Aorta (tissue), 5 donors: Measurements from ENCODE around the gene CFAP46. TPM values are rescaled to one million over a fixed set of nuclear protein-coding genes. Genes with fewer than 3 reads are reported as not detected.

Source experiments
- ATAC-seq: fragments of 200-7000 bp; cut with Tn5 transposase; one replicate; pipeline ENCODE4 v1.9.1; 2022; ENCODE audit warnings: moderate library complexity; ENCODE audit not compliant: low FRiP score
- DNase-seq, 2 donors: peaks; one replicate each; pipeline ENCODE4 v3.0.0-alpha.2; 2020
- H3K27ac ChIP-seq, 2 donors: one replicate each; pipeline ENCODE4 v1.5.1; 2013; ENCODE audit warnings: low read length in 2 of 2, mild to moderate bottlenecking in 2 of 2, moderate library complexity in 2 of 2, control low read depth in 1 of 2, inconsistent platforms in 1 of 2, low read depth in 1 of 2
- H3K27me3 ChIP-seq, 2 donors: one replicate each; pipeline ENCODE4 v1.6.1; 2013; ENCODE audit warnings: control low read depth in 1 of 2, low read length in 1 of 2, mild to moderate bottlenecking in 1 of 2, moderate library complexity in 1 of 2; ENCODE audit not compliant: insufficient read depth in 2 of 2, control insufficient read depth in 1 of 2
- H3K36me3 ChIP-seq, 2 donors: one replicate each; pipeline ENCODE4 v1.6.1; 2013; ENCODE audit warnings: control low read depth in 1 of 2, low read length in 1 of 2, mild to moderate bottlenecking in 1 of 2; ENCODE audit not compliant: insufficient read depth in 2 of 2, control insufficient read depth in 1 of 2
- H3K4me1 ChIP-seq, 2 donors: one replicate each; pipeline ENCODE4 v1.6.1; 2013; ENCODE audit warnings: low read length in 2 of 2, control low read depth in 1 of 2, mild to moderate bottlenecking in 1 of 2, moderate library complexity in 1 of 2; ENCODE audit not compliant: insufficient read depth in 2 of 2, control insufficient read depth in 1 of 2
- H3K4me3 ChIP-seq, 2 donors: one replicate each; pipeline ENCODE4 v1.5.1; 2013; ENCODE audit warnings: low read length in 2 of 2, control low read depth in 1 of 2, mild to moderate bottlenecking in 1 of 2
- H3K9me3 ChIP-seq: one replicate; pipeline ENCODE4 v1.6.1; 2013; ENCODE audit warnings: mild to moderate bottlenecking, low read length; ENCODE audit not compliant: control insufficient read depth
- whole genome bisulfite sequencing, 2 donors: extraction: QIAGEN DNeasy Blood & Tissue Kit; methylation state at CpG; one replicate each; pipeline ENCODE4 v1.1.7; 2013; 5-methylcytosine and 5-hydroxymethylcytosine counted together
- intact Hi-C, 2 donors: fragments of 100-400 bp; cut with DNase I; formaldehyde crosslinking; loops; one replicate each; pipeline versions ENCODE4 v1.14.2 to v1.15.0; 2022
- polyA plus RNA-seq, 2 donors: library from polyadenylated mRNA; stranded (reverse); fragments of 200-250 nt; gene quantifications; one replicate each; pipeline ENCODE4 v1.2.3, GENCODE V29; 2013
- total RNA-seq, 2 donors: library from RNA; stranded (reverse); fragmentation: NEBNext Ultra II Directional; extraction: Animal tissue kit (Norgen Biotek cat#: 25700); gene quantifications; one replicate each; pipeline ENCODE4 v1.2.1, GENCODE V29; 2021
- donor health status: healthy with polysubstance abuse.
- donor health status: Bipolar disorder and iron deficiency.
- donor health status: DM: no; HTN: no; CAD: no.
- donor health status: DM: no; HTN: no; CAD: no.
- donor health status: DM: yes; HTN: yes; CAD: no.

The CFAP46 gene
- total and polyA plus RNA-seq, 4 donors: 0.42 TPM; not detected in 3

DNA sequence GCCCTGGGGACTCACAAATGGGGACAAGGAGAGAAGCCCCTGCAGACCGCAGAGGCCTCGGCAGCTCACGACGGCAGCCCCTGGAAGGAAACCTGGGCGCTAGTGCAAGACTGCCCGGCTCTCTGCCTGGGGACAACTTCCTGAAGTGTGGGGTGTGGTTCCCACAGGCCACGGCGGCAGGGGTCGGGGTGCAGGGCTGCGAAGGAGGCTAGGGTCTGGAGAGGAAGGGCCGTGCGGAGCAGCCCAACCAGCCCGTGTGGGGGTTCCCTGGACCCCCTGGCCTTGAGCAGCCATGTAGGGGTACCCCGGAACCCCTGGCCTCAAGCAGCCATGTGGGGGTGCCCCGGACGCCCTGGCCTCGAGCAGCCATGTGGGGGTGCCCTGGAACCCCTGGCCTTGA, 19.5 kb downstream of the CFAP46 start:
- ATAC-seq (no peak), DNase-seq (no peak)
- Histone ChIP-seq H3K4me3 (no peak overlapping the region), H3K27me3 (no peaks in the 10 kb centered on the region), H3K36me3 (no peaks in the 10 kb centered on the region), H3K27ac (no peak overlapping the region), H3K9me3 (no peaks in the 10 kb centered on the region), H3K4me1 (no peaks in the 10 kb centered on the region)
- WGBS, 2 donors: 83 to 89% methylated on average over 16 to 17 of the region's 17 CpGs
- intact Hi-C loops: no loop called here

DNA sequence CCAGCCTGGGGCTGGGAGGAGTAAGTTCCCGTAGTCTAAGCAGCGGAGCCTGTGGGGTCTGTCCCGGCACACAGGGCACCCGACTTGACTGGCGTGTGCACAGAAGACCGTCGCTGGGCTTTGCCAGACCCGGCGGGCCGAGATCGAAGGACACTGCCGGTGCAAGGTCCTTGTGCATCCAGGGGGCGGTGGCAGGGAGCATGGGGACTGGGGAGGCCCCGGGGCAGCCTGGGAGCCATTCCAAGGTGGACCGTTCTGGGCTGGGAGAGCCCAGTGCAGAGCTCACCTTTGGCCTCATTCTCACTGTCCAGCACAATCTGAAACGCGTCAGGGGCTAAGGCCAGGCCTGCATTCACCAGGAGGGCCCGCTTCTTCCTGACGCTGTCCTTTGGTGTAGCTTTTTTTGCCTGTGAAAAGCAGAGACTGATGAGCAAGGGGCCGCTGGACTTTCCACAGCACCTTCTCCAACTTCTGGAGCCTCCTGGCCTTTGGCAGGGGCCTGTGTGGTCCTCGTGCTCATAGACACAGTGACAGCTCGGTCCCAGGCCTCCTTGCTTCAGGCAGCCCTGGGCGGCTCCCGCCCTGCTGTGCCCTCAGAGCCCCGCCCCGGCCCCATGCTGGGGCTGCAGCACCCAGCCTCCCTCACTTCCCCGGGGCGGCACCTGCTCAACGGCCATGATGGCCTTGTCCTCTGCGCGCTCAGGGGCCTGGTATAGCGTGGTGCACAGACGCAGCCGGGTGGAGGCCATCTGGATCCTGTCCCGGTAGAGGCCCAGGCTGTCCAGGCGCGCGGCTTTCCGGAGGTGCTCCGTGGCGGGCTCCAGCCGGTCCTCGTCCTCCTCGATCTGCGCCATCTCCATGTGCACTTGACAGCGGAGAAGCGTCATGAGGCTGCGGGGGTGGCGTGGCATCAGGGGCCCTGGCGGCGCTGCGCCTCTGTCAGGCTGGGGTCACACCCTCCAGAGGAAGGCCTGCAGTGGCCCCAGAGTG, 20.3 kb downstream of the CFAP46 start:
- ATAC-seq: no peak

DNA sequence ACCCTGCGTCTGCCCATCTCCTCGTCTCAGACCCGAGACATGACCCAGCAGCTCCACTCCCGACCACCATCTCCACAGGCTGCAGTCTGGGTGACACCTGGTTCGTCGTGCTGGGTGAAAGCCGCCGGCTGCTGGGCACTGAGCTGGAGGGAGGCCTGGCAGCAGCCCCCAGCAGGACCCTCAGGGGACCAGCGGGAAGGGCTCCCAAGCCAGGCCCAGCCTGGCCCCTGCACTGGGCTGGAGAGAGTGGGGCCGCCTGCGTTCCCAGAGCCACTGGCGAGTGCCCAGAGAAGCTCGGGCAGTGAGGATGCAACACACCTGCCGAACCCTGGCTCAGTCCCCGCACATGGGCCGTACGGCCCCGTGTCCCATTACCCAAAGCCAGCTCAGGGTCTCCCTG, 21.3 kb downstream of the CFAP46 start:
- Histone ChIP-seq H3K4me1 (no peaks in the 10 kb centered on the region), H3K36me3 (no peaks in the 10 kb centered on the region), H3K4me3 (no peak overlapping the region), H3K9me3 (no peaks in the 10 kb centered on the region), H3K27me3 (no peaks in the 10 kb centered on the region), H3K27ac (no peak overlapping the region)
- 87 to 88% methylated on average over 15 to 18 of the region's 18 CpGs for WGBS, 2 donors
- intact Hi-C loops: no loop called here
- peak; percentile 28 to 65 for DNase-seq
- ATAC-seq: peak; percentile 11

More for the DNA sequence above, 20.3 kb downstream of the CFAP46 start:
- WGBS, 2 donors: 91% methylated on average over 52 of the region's 52 CpGs
- Histone ChIP-seq H3K27ac (no peak overlapping the region), H3K36me3 (no peaks in the 10 kb centered on the region), H3K27me3 (no peaks in the 10 kb centered on the region), H3K4me1 (no peaks in the 10 kb centered on the region), H3K9me3 (no peaks in the 10 kb centered on the region), H3K4me3 (no peak overlapping the region)
- intact Hi-C loops: no loop called here
- DNase-seq: no peak

DNA sequence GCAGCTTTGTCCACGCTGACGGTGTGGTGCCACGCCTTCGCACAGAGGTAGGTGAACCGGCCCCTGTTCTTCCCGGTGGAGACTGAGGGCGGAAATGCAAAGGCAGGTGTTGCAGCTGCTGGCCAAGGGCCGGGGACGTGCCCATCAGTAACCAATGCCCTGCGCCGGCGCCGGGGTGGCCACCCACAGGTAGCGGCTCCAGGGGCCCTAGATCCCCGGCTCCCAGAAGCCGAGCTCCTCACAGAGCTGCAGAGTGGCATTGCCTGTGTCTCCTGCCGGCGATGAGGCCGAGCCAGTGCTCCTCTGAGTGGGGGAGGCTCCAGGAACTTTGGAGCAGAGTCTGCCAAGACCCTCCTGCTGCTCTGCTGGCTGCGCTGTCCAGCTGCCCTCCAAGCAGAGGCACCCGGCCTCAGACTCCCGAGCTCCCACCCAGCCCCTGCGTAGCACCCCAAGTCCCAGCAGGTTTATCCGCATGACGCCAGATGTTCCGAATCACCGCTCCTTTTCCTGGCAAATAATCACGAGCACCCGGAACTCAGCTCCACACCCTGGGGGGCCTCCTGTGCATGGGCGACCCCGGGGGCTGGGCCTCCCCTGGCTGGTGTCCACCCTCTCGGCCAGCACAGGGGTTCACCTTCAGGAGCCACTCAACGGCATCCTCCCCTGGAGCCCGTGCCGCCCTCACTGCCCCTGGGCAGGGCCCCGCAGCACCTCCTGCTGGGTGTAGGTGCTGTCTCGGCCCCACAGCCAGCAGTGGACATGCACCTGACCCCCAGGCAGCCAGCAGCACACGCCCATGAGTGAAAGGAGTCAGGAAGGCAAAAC, 22.1 kb downstream of the CFAP46 start:
- WGBS, 2 donors: 87 to 88% methylated on average over 38 of the region's 38 CpGs

DNA sequence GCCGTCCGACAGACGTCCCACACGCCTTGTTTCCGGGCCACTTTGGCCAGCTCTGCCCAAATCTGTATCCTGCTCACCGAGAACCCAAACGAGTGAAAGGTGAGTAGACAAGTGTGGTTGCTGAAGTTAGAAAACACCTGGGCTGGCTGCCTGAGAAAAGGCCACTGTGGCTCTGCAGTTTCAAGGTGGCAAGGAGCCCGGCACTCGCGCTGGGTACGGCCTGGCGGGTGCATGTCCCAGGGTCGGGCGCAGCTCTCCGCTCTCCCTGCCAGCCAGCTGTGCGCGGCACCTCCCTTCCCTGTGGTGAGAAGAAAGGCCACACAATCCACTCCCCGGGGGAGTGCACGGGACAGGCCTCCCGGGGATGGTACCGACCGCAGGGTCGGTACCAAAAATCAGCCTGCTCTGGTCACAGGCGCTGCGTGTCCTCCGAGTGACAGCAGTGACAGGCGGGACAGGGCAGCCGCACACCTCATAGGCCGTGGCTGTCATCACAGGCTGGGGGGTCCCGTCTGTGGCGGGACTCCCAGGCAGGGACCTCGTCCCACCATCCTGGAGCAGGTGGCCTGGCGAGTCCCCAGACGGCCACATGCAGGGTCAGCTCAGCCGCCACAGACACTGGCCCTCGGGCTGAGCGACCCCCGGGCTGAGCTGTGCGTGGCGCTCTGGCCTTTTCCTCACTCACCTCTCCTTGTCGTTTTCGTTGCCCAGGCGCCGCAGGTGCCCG, 22.8 kb downstream of the CFAP46 start:
- H3K36me3 ChIP-seq: no peaks in the 10 kb centered on the region
- no peaks in the 10 kb centered on the region for H3K27me3 ChIP-seq
- intact Hi-C loops: no loop called here
- H3K4me3 ChIP-seq: no peak overlapping the region
- no peak overlapping the region for H3K27ac ChIP-seq
- DNase-seq (peak in 1 of 2 donors; percentile 69), ATAC-seq (no peak)
- 91 to 93% methylated on average over 43 to 45 of the region's 45 CpGs for WGBS, 2 donors
- no peaks in the 10 kb centered on the region for H3K4me1 ChIP-seq
- H3K9me3 ChIP-seq: no peaks in the 10 kb centered on the region

More for the DNA sequence above, 22.1 kb downstream of the CFAP46 start:
- Histone ChIP-seq H3K4me1 (no peaks in the 10 kb centered on the region), H3K27ac (no peak overlapping the region), H3K4me3 (no peak overlapping the region), H3K9me3 (no peaks in the 10 kb centered on the region), H3K27me3 (no peaks in the 10 kb centered on the region), H3K36me3 (no peaks in the 10 kb centered on the region)
- DNase-seq (peak in 1 of 2 donors; percentile 57), ATAC-seq (no peak)
- intact Hi-C loops: no loop called here

DNA sequence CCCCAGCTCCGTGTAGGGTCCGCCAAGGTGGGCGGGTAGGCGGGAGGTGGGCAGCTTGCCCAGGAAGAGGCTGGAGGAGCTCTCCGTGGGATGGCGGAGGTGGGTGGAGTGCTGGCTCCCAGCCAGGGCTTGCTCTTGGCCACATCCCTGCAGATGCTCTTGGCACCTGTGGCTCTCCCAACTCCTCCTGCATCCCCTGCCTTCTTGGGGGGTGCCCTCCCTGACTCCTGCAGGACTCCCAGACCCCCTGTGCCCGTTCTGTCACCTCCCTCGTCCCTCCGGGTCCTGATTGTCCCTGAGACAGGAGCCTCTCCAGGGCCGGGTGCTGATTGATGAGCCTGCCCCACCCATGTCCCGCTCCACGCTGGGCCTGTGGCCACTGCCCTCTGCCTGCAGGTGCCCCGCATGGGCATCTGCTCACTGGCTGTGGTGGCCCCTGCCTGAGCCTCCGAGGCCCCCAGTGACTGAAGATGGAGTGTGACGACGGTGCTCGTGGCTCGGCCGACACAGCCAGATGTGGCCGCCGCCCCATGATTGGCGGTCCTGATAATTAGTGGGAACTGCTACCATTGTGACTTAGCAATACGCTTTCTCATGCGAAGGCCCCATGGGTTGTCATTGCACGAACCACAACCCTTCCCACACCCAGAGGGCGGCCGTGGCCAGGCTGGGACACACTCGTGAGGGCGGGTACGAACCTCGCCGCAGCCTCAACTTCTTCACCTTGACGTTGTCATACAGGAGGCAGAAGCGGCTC, 23.6 kb downstream of the CFAP46 start:
- intact Hi-C loops: no loop called here
- 79 to 80% methylated on average over 34 of the region's 34 CpGs for WGBS, 2 donors
- Histone ChIP-seq H3K27ac (no peak overlapping the region), H3K4me3 (no peak overlapping the region), H3K9me3 (no peaks in the 10 kb centered on the region), H3K4me1 (no peaks in the 10 kb centered on the region), H3K27me3 (no peaks in the 10 kb centered on the region), H3K36me3 (no peaks in the 10 kb centered on the region)
- peak in 1 of 2 donors; percentile 73 for DNase-seq
- no peak for ATAC-seq

DNA sequence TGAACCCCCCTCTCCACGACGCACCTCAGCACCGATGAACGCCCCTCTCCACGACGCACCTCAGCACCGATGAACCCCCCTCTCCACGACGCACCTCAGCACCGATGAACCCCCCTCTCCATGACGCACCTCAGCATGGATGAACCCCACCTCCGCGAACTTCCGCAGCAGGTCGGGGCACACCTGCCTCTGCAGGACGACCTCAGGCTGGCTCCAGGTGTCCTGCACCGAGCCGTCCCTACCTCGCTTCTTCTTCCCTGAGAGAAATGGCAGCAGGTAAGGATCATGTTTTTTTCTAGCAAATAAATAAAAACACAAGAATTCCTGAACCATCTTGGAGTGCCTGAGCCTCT, 24.1 kb downstream of the CFAP46 start:
- ATAC-seq (no peak), DNase-seq (peak in 1 of 2 donors; percentile 49)
- Histone ChIP-seq H3K9me3 (no peaks in the 10 kb centered on the region), H3K27me3 (no peaks in the 10 kb centered on the region), H3K36me3 (no peaks in the 10 kb centered on the region), H3K4me3 (no peak overlapping the region), H3K27ac (no peak overlapping the region), H3K4me1 (no peaks in the 10 kb centered on the region)
- intact Hi-C loops: no loop called here
- WGBS, 2 donors: 95 to 96% methylated on average over 19 of the region's 19 CpGs
